Measurements from ENCODE around the gene MYO16. TPM values are rescaled to one million over a fixed set of nuclear protein-coding genes. Genes with fewer than 3 reads are reported as not detected.

MYO16 gene
- total RNA-seq, 1 experiment from 2014 or later = 0.19 TPM

DNA sequence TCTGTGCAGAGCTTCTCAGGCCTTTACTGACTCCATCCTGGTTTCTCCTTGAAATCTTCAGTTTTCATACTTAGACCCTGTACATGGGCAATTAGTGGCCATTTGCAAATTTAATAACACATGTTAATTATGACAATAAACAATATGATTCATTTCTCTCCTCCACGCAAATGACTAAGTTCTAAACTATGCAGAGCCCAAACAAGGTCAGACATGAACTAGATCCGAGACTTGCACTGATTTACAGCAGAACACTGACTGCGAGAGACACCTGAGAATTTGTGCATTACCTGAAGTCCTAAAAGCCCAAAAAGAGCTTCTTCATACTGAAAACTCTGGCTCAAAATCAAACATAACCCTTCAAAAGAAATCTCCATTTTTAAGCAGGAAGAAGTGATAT, 521.8 kb downstream of the MYO16 start:
- Mint-ChIP-seq H3K27me3 (ENCODE audit: unreplicated experiment) (no peaks in the 10 kb centered on the region), H3K36me3 (ENCODE audit: insufficient read depth, unreplicated experiment) (no peaks in the 10 kb centered on the region), H3K4me1 (ENCODE audit: low read depth, unreplicated experiment) (peaks cover 10% of the 10 kb centered on the region), H3K27ac (ENCODE audit: unreplicated experiment) (no peak overlapping the region), H3K9me3 (ENCODE audit: low read depth, unreplicated experiment) (no peaks in the 10 kb centered on the region), H3K4me3 (ENCODE audit: low read depth, unreplicated experiment) (no peak overlapping the region)
- intact Hi-C loops (cut with micrococcal nuclease; ENCODE audit: unreplicated experiment) = loop anchor here (10.0 kb wide), 1 partner anchor 104 kb away; no protein-coding TSS in a partner anchor
- TF ChIP-seq, protein P1, sequence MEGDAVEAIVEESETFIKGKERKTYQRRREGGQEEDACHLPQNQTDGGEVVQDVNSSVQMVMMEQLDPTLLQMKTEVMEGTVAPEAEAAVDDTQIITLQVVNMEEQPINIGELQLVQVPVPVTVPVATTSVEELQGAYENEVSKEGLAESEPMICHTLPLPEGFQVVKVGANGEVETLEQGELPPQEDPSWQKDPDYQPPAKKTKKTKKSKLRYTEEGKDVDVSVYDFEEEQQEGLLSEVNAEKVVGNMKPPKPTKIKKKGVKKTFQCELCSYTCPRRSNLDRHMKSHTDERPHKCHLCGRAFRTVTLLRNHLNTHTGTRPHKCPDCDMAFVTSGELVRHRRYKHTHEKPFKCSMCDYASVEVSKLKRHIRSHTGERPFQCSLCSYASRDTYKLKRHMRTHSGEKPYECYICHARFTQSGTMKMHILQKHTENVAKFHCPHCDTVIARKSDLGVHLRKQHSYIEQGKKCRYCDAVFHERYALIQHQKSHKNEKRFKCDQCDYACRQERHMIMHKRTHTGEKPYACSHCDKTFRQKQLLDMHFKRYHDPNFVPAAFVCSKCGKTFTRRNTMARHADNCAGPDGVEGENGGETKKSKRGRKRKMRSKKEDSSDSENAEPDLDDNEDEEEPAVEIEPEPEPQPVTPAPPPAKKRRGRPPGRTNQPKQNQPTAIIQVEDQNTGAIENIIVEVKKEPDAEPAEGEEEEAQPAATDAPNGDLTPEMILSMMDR (IDR thresholded peaks at IDR 0.05; ENCODE audit: unreplicated experiment) = no peak
- DNase-seq = no peak
- CTCF ChIA-PET = no interaction called here
- BruUV-seq (replicated peaks) = no TSS peak

DNA sequence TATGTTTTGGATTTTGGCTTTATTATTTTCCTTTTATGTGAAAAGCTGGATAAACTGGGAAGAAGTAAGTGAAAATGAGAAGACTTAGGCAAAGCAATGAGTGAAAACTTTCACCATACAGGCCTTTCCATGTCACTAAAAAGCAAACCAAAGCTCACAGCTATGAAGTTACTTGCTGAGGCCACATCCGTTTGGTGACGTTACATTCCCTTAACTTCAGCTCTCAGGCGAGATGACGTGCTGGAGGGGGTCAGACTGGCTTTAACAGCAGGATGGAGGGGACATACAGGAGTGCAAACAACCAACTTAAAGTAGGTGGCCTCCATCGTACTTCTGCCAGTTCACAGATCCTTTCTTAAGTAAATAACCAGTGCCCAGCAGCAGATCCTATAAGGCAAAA, 522.3 kb downstream of the MYO16 start:
- DNase-seq = no peak
- Mint-ChIP-seq H3K4me3 (ENCODE audit: low read depth, unreplicated experiment) (no peak overlapping the region), H3K9me3 (ENCODE audit: low read depth, unreplicated experiment) (no peaks in the 10 kb centered on the region), H3K36me3 (ENCODE audit: insufficient read depth, unreplicated experiment) (peaks cover under 1% of the 10 kb centered on the region), H3K27ac (ENCODE audit: unreplicated experiment) (no peak overlapping the region), H3K27me3 (ENCODE audit: unreplicated experiment) (no peaks in the 10 kb centered on the region), H3K4me1 (ENCODE audit: low read depth, unreplicated experiment) (peaks cover 14% of the 10 kb centered on the region)
- no TSS peak for BruUV-seq (replicated peaks)
- intact Hi-C loops (cut with micrococcal nuclease; ENCODE audit: unreplicated experiment) = loop anchor here (10.0 kb wide), 1 partner anchor 103 kb away; no protein-coding TSS in a partner anchor
- CTCF ChIA-PET = no interaction called here
- TF ChIP-seq, protein P1 (IDR thresholded peaks at IDR 0.05; ENCODE audit: unreplicated experiment) = no peak

DNA sequence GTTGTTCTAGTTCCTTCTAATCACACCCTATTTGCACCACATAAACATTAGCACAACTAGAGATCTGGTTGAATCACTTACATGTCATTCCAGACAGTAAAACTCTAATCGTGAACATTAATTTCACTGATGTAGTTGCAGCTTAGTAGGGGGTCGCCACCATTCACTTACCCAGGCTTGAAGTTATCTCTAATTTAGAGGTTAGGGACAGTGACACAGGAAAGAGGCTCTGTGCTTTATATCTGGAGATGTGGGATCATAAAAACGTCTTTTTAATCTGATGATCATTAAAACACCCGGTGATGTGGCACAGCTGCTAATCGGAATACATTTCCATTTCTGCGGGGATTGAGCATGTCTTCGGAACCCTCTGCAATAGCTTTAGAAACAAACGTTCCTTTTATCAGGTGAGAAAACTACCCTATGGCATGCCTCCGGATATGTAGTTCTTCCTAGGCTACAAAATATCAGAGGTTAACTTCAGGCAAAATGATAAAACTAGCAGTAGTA, 523.0 kb downstream of the MYO16 start:
- Mint-ChIP-seq H3K4me1 (ENCODE audit: low read depth, unreplicated experiment) (peaks cover 21% of the 10 kb centered on the region), H3K9me3 (ENCODE audit: low read depth, unreplicated experiment) (no peaks in the 10 kb centered on the region), H3K27me3 (ENCODE audit: unreplicated experiment) (no peaks in the 10 kb centered on the region), H3K36me3 (ENCODE audit: insufficient read depth, unreplicated experiment) (peaks cover 5% of the 10 kb centered on the region), H3K27ac (ENCODE audit: unreplicated experiment) (no peak overlapping the region), H3K4me3 (ENCODE audit: low read depth, unreplicated experiment) (no peak overlapping the region)
- intact Hi-C loops (cut with micrococcal nuclease; ENCODE audit: unreplicated experiment) = loop anchor here (10.0 kb wide), 1 partner anchor 102 kb away; no protein-coding TSS in a partner anchor
- CTCF ChIA-PET = no interaction called here
- DNase-seq = no peak
- TF ChIP-seq, protein P1 (IDR thresholded peaks at IDR 0.05; ENCODE audit: unreplicated experiment) = no peak
- no TSS peak for BruUV-seq (replicated peaks)

DNA sequence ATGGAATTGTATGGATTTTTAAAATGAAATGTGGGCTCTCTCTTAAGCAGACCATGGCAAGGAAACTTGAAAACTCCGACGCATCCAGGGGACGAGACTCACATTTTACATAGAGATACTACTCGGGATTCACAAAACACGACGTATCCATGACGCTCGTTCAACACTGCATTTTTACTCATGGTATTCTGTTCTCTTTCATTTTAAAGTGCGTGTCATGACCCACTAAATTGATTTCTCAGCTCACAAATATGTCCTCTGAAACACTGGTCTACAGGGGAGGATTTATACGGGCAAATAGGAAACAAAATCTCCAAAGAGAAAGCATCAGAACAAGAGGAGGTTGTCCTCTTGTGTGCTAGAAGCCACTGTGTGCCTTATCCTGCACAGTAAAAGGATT, 523.5 kb downstream of the MYO16 start:
- H3K9me3 Mint-ChIP-seq (ENCODE audit: low read depth, unreplicated experiment) = no peaks in the 10 kb centered on the region

More for the DNA sequence above, 523.5 kb downstream of the MYO16 start:
- Mint-ChIP-seq H3K36me3 (ENCODE audit: insufficient read depth, unreplicated experiment) (peaks cover 5% of the 10 kb centered on the region), H3K27me3 (ENCODE audit: unreplicated experiment) (no peaks in the 10 kb centered on the region), H3K4me3 (ENCODE audit: low read depth, unreplicated experiment) (no peak overlapping the region), H3K27ac (ENCODE audit: unreplicated experiment) (no peak overlapping the region), H3K4me1 (ENCODE audit: low read depth, unreplicated experiment) (peaks cover 27% of the 10 kb centered on the region)
- CTCF ChIA-PET = no interaction called here
- intact Hi-C loops (cut with micrococcal nuclease; ENCODE audit: unreplicated experiment) = loop anchor here (10.0 kb wide), 1 partner anchor 102 kb away; no protein-coding TSS in a partner anchor
- TF ChIP-seq, protein P1 (IDR thresholded peaks at IDR 0.05; ENCODE audit: unreplicated experiment) = no peak
- BruUV-seq (replicated peaks) = no TSS peak
- no peak for DNase-seq
